Colonic mucosa (tissue), 4 donors: ENCODE results near the gene ASF1B. TPM values are rescaled to one million over a fixed set of nuclear protein-coding genes. Genes with fewer than 3 reads are reported as not detected.

Experiments used
- DNase-seq: peaks from one replicate; pipeline ENCODE4 v3.0.0-alpha.2; 2020
- H3K27ac ChIP-seq: fragments of 200-600 bp; one replicate; pipeline ENCODE4 v1.8.0; 2021
- H3K27me3 ChIP-seq: fragments of 200-600 bp; one replicate; pipeline ENCODE4 v1.8.0; 2021
- H3K36me3 ChIP-seq: fragments of 200-600 bp; one replicate; pipeline ENCODE4 v1.8.0; 2021
- H3K4me1 ChIP-seq: fragments of 200-600 bp; one replicate; pipeline ENCODE4 v1.8.0; 2021; ENCODE audit warnings: mild to moderate bottlenecking
- H3K4me3 ChIP-seq: fragments of 200-600 bp; one replicate; pipeline ENCODE4 v1.8.0; 2021
- H3K9ac ChIP-seq, 2 donors: one replicate each; pipeline ENCODE4 v1.7.0; 2013; ENCODE audit warnings: control low read depth in 2 of 2, low read depth in 2 of 2, low read length in 2 of 2
- H3K9me3 ChIP-seq: fragments of 200-600 bp; one replicate; pipeline ENCODE4 v1.8.0; 2021
- CTCF ChIP-seq: fragments of 200-600 bp; IDR thresholded peaks from one replicate; pipeline ENCODE4 v1.8.0; 2022; ENCODE audit warnings: antibody characterized with exemption, mild to moderate bottlenecking
- intact Hi-C: fragments of 100-400 bp; cut with DNase I; formaldehyde crosslinking; loops from one replicate; pipeline ENCODE4 v1.14.1; 2022
- total RNA-seq, 2 donors: library from RNA; stranded (reverse); fragmentation: NEBNext Ultra II Directional in 1 of 2; extraction: Animal tissue kit (Norgen Biotek cat#: 25700) in 1 of 2; gene quantifications; one replicate each; pipeline ENCODE4 v1.2.1, GENCODE V29; 2021
- donor health status: healthy.
- donor health status: DM: no; HTN: no; CAD: no.
- donor health status: DM: no; HTN: no; CAD: no.

ASF1B gene
- total RNA-seq, 2 donors from 2014 or later: 12.9 to 64.0 TPM

- intact Hi-C loops: no loop called here
- no peak for DNase-seq
- TF ChIP-seq CTCF: no peak
- H3K9ac ChIP-seq: peak overlapping the region; percentile 90 to 99
- H3K27ac ChIP-seq: peak overlapping the region; percentile 95
- H3K27me3 ChIP-seq: no peaks in the 10 kb centered on the region
- no peaks in the 10 kb centered on the region for H3K36me3 ChIP-seq
- H3K9me3 ChIP-seq: no peaks in the 10 kb centered on the region
- H3K4me3 ChIP-seq: no peak overlapping the region
- peaks cover 4% of the 10 kb centered on the region for H3K4me1 ChIP-seq
Measured at GRCh38 chr19:14082675-14082960, 53.8 kb downstream of the ASF1B start.

GRCh38 chr19:14081797-14082674 lies 54.4 kb downstream of the ASF1B start:
- Histone ChIP-seq H3K36me3 (no peaks in the 10 kb centered on the region), H3K9ac (peak overlapping the region; percentile 90 to 99), H3K27ac (peak overlapping the region; percentile 95), H3K4me1 (peaks cover 4% of the 10 kb centered on the region), H3K9me3 (no peaks in the 10 kb centered on the region), H3K4me3 (peak overlapping the region; percentile 67), H3K27me3 (no peaks in the 10 kb centered on the region)
- DNase-seq: peak; percentile 57
- intact Hi-C loops: no loop called here
- no peak for TF ChIP-seq CTCF

GRCh38 chr19:14080887-14081796 lies 55.2 kb downstream of the ASF1B start:
- no peak for TF ChIP-seq CTCF
- Histone ChIP-seq H3K4me3 (peak overlapping the region; percentile 67), H3K36me3 (no peaks in the 10 kb centered on the region), H3K4me1 (peaks cover 4% of the 10 kb centered on the region), H3K9me3 (no peaks in the 10 kb centered on the region), H3K27me3 (no peaks in the 10 kb centered on the region), H3K27ac (peak overlapping the region; percentile 95), H3K9ac (peak overlapping the region; percentile 90 to 99)
- DNase-seq: peak; percentile 99
- intact Hi-C loops: no loop called here

GRCh38 chr19:14078411-14078810 lies 58.0 kb downstream of the ASF1B start:
- intact Hi-C loops: no loop called here
- Histone ChIP-seq H3K9me3 (no peaks in the 10 kb centered on the region), H3K36me3 (no peaks in the 10 kb centered on the region), H3K27ac (no peak overlapping the region), H3K9ac (no peak overlapping the region), H3K4me3 (no peak overlapping the region), H3K4me1 (peaks cover 4% of the 10 kb centered on the region), H3K27me3 (no peaks in the 10 kb centered on the region)
- no peak for DNase-seq
- TF ChIP-seq CTCF: no peak

GRCh38 chr19:14073925-14074838 lies 62.2 kb downstream of the ASF1B start:
- peak overlapping the region; percentile 78 to 99 for H3K9ac ChIP-seq
- no peaks in the 10 kb centered on the region for H3K9me3 ChIP-seq
- H3K27ac ChIP-seq: peak overlapping the region; percentile 97
- H3K4me1 ChIP-seq: no peaks in the 10 kb centered on the region
- intact Hi-C loops: no loop called here
- H3K36me3 ChIP-seq: no peaks in the 10 kb centered on the region
- peak overlapping the region; percentile 81 for H3K4me3 ChIP-seq
- H3K27me3 ChIP-seq: no peaks in the 10 kb centered on the region
- peak; percentile 80 for DNase-seq
- TF ChIP-seq CTCF: no peak
